HG03457 (cell line): ENCODE results near the gene NFE2L1.

Experiments used
- ATAC-seq: cut with Tn5 transposase; IDR thresholded peaks from one replicate; pipeline ENCODE4 v1.9.1; 2021; ENCODE audit warnings: moderate number of reproducible peaks; ENCODE audit not compliant: unreplicated experiment

NFE2L1 gene

GRCh38 chr17:48046296-48046695 is 1.9 kb upstream of the NFE2L1 start:
- no peak for ATAC-seq

- ATAC-seq: no peak
Measured at GRCh38 chr17:48047113-48047740, 932 bp upstream of the NFE2L1 start.

- ATAC-seq: peak; percentile 22
Measured at GRCh38 chr17:48048384-48049126, 396 bp downstream of the NFE2L1 start.

- ATAC-seq: no peak
Measured at GRCh38 chr17:48051283-48051682, 3.1 kb downstream of the NFE2L1 start.

GRCh38 chr17:48051706-48052486 is 3.7 kb downstream of the NFE2L1 start:
- no peak for ATAC-seq

GRCh38 chr17:48052956-48053757 is 5.0 kb downstream of the NFE2L1 start:
- no peak for ATAC-seq

- no peak for ATAC-seq
Measured at GRCh38 chr17:48053758-48054237, 5.6 kb downstream of the NFE2L1 start.

- no peak for ATAC-seq
Measured at GRCh38 chr17:48054238-48055185, 6.4 kb downstream of the NFE2L1 start.

- no peak for ATAC-seq
Measured at GRCh38 chr17:48055531-48056245, 7.5 kb downstream of the NFE2L1 start.

- ATAC-seq: no peak
Measured at GRCh38 chr17:48056246-48056745, 8.1 kb downstream of the NFE2L1 start.

GRCh38 chr17:48056879-48057278 is 8.7 kb downstream of the NFE2L1 start:
- no peak for ATAC-seq

- ATAC-seq: no peak
Measured at GRCh38 chr17:48057626-48058025, 9.5 kb downstream of the NFE2L1 start.

- no peak for ATAC-seq
Measured at GRCh38 chr17:48058393-48059124, 10.4 kb downstream of the NFE2L1 start.

- no peak for ATAC-seq
Measured at GRCh38 chr17:48059125-48059668, 11.0 kb downstream of the NFE2L1 start.

- no peak for ATAC-seq
Measured at GRCh38 chr17:48060249-48060648, 12.1 kb downstream of the NFE2L1 start.

- ATAC-seq: no peak
Measured at GRCh38 chr17:48062273-48062672, 14.1 kb downstream of the NFE2L1 start.

GRCh38 chr17:48064638-48065037 is 16.5 kb downstream of the NFE2L1 start:
- ATAC-seq: no peak

- ATAC-seq: no peak
Measured at GRCh38 chr17:48066192-48066591, 18.0 kb downstream of the NFE2L1 start.
